Choroid plexus epithelial cell (primary cell): ENCODE data around the gene PLEKHM3.

ENCODE experiments used
- DNase-seq: peaks from one replicate; pipeline ENCODE4 v3.0.0-alpha.2; 2010; ENCODE audit warnings: low read depth
- H3K4me3 ChIP-seq: 2 replicates; pipeline ENCODE4 v1.5.1; 2011; ENCODE audit warnings: low read depth, mild to moderate bottlenecking, control low read depth, low read length, moderate library complexity
- TF ChIP-seq, protein P1 (sequence below): conservative IDR thresholded peaks from 2 replicates; pipeline ENCODE4 v1.5.1; 2011; ENCODE audit warnings: low read depth, mild to moderate bottlenecking, control low read depth, inconsistent platforms, low read length, moderate library complexity

Gene PLEKHM3

DNA sequence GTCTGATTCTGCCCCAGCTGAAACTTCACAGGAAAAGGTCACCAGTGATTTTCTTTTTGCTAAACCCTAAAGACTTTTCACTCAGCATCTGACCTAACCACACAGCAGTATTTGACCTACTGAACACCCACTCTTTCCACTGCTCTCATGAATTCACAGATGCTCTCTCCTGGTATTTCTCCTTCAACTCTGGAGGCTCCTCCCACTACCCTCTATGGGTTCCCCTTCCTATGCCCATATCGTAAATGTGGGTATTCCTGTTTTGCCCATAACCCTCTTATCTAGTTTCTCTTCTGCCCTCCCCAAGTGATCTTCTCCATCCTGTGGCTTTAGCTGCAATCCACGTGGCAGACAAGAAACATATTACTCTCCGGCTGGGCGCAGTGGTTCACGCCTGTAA is 7.6 kb downstream of the PLEKHM3 start:
- H3K4me3 ChIP-seq, result no peak overlapping the region
- no peak for DNase-seq
- TF ChIP-seq, protein P1, sequence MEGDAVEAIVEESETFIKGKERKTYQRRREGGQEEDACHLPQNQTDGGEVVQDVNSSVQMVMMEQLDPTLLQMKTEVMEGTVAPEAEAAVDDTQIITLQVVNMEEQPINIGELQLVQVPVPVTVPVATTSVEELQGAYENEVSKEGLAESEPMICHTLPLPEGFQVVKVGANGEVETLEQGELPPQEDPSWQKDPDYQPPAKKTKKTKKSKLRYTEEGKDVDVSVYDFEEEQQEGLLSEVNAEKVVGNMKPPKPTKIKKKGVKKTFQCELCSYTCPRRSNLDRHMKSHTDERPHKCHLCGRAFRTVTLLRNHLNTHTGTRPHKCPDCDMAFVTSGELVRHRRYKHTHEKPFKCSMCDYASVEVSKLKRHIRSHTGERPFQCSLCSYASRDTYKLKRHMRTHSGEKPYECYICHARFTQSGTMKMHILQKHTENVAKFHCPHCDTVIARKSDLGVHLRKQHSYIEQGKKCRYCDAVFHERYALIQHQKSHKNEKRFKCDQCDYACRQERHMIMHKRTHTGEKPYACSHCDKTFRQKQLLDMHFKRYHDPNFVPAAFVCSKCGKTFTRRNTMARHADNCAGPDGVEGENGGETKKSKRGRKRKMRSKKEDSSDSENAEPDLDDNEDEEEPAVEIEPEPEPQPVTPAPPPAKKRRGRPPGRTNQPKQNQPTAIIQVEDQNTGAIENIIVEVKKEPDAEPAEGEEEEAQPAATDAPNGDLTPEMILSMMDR, result no peak

DNA sequence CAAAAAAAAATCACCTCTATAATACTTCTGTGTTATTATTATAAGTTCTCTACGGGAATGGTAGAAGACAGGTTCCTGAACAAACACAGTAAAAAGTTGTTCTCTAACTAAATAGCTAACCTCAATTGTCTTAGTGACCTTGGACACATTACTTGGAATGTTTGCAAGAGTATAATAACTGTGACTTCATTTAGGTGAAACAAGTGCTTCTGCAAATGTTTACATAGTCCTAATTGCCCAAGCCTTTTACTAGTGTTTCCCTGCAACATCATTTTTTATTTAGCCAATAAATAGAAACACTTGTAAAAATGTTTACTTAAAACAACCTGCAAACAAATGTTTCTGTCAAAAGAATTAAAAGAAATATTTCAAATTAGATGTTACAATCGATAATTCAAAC is 9.9 kb downstream of the PLEKHM3 start:
- no peak for DNase-seq
- H3K4me3 ChIP-seq, result no peak overlapping the region
- TF ChIP-seq, protein P1, result no peak

DNA sequence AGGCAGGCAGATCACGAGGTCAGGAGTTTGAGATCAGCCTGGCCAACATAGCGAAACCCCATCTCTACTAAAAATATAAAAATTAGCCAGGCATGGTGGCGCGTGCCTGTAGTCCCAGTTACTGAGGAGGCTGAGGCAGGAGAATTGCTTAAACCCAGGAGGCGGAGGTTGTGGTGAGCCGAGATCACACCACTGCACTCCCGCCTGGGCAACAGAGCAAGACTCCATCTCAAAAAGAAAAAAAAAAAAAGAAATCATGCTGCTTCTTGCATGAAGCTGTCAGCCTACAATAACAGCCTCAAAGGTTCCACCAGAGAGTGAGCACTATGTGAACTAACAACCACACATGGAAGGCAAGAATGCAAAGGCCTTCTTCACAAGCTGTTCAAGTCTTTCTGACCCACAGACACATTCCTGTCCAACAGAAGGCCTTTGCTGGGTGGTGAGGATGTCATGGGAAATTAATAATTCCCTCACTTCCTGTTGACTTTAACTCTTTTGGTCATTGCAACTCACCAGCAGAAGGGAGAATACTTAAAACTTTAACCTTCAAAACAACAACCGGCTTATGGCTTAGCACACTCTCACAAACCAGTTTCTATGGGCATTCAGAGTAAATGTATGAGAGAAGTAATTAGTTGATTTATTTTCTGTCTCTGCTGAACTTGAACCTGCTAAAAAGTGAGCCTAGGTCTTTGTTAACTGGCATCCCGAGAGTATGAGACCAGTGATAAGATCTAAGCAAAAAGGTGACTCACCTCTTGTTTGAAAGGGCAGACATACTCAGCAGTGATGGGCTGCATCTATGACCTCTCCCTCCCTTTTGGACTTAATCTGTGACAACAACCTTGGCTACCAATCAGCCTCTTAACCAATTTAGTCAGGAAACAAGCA is 11.8 kb downstream of the PLEKHM3 start:
- DNase-seq, result peak; percentile 83
- TF ChIP-seq, protein P1, result no peak
- H3K4me3 ChIP-seq, result no peak overlapping the region

DNA sequence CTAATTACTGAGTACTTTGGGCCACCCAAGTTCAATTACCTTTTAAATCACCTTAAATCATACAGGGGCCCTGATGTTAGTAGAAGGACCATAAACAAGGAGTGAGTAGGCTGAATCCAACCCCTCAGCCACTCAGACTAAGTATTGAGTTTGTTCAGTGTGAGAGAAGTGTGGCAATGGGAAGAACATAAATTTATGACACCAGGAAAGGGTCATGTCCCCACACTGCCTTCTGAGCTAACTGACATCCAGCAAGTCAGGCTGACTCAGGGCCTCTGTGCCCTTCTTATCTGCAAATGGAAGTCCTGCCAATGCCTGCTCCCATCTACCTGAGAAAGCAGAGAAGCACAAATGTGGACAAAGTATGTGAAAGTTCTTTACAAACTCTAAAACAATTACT is 12.9 kb downstream of the PLEKHM3 start:
- no peak overlapping the region for H3K4me3 ChIP-seq
- TF ChIP-seq, protein P1, result no peak
- DNase-seq, result no peak

DNA sequence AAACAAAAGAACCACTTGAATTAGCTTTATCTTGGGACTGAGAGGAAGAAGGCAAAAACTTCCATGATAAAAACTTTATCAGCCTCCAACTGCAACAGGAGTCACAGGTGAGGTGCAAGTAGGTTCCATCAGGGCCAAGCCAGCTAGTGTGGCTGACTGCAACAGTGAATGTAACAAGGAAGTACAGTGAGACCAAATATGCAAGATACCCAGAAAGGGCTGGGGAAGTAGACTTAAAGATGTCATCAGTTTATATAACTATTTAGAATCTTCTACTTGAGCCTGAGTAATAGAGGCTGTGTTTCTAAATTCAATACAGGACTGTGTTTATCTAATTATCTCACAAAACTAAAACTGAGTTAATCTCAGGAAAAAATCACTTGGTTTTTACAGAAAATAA is 14.8 kb downstream of the PLEKHM3 start:
- no peak for DNase-seq
- TF ChIP-seq, protein P1, result no peak
- no peak overlapping the region for H3K4me3 ChIP-seq

DNA sequence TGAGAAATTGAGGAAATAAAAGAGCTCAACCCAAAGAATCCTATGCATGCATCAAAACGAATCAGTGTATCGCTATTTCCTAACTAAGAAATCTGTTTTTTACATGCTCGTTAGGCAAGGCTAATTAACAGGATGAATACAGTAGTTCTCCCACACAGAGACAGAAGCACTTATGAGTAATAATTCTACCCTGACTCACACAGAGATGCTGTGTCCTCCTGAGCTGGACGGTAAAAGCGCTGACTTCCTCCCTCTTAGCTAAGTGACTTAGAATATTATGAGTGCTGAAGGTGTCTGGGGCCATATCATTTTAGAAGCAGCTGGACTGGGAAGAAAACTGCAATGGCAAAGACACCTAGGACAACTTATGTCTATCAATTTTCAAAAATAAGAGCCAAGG is 18.5 kb downstream of the PLEKHM3 start:
- peak; percentile 19 for DNase-seq
- TF ChIP-seq, protein P1, result no peak
- H3K4me3 ChIP-seq, result no peak overlapping the region

DNA sequence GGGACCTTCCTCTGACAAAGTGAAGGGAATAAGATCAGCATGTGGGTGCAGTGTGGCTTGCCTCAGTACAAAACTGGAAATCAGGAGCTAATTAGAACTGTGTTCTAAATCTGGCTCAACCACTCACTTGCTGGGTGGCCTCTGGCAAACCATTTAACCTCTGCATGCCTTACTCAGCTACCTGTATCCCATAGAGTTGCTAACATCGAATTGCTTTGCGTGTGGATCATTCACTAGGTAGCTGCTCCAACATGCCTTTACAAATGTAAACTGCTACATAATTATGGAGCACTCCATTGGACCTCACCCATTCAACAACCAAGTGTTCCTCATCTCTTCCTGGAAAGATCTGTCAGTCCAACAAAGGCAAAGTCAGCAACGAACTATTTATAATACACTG is 19.0 kb downstream of the PLEKHM3 start:
- TF ChIP-seq, protein P1, result no peak
- H3K4me3 ChIP-seq, result no peak overlapping the region
- DNase-seq, result no peak
